Measurements from ENCODE around the gene FSD1L.

GRCh38 chr9:105415662-105415980, 32.2 kb upstream of the FSD1L start:
- TF ChIP-seq POLR2A (IDR thresholded peaks at IDR 0.05): no peak
- no peak for TF ChIP-seq CTCF (IDR thresholded peaks at IDR 0.05)

All from testis (tissue), 2 donors.